MCF 10A (cell line): ENCODE data around the gene TEAD2. TPM values are rescaled to one million over a fixed set of nuclear protein-coding genes. Genes with fewer than 3 reads are reported as not detected.

Experiments
- BruUV-seq: library from RNA; stranded (reverse); fragments of 400-500 nt; replicated peaks from 2 replicates; lab custom pipeline; 2021; lab: Mats Ljungman, UMichigan
- CTCF ChIA-PET: fragments of 300-600 bp; sonication (Branson Sonifier 250); formaldehyde crosslinking; extraction: SDS; loops from one replicate; lab custom pipeline; 2021; ENCODE audit warnings: antibody characterized with exemption, inconsistent platforms; lab: Yijun Ruan, JAX
- POLR2A ChIA-PET: fragments of 300-600, 350-650 bp; sonication (Branson Sonifier 250); formaldehyde crosslinking; extraction: SDS; loops from one replicate; lab custom pipeline; 2020; ENCODE audit warnings: antibody characterized with exemption, inconsistent platforms; lab: Yijun Ruan, JAX
- DNase-seq: peaks from one replicate; pipeline ENCODE4 v3.0.0-alpha.2; 2018; ENCODE audit not compliant: unreplicated experiment
- H3K27ac Mint-ChIP-seq: one replicate; pipeline ENCODE4 v1.8.0; 2022; ENCODE audit warnings: mild to moderate bottlenecking, low read depth, mixed read lengths; ENCODE audit not compliant: unreplicated experiment
- H3K27me3 Mint-ChIP-seq: one replicate; pipeline ENCODE4 v1.8.0; 2022; ENCODE audit warnings: mixed read lengths; ENCODE audit not compliant: insufficient read depth, unreplicated experiment
- H3K36me3 Mint-ChIP-seq: one replicate; pipeline ENCODE4 v1.8.0; 2022; ENCODE audit warnings: mild to moderate bottlenecking, moderate library complexity, mixed read lengths; ENCODE audit not compliant: insufficient read depth, unreplicated experiment
- H3K4me1 Mint-ChIP-seq: one replicate; pipeline ENCODE4 v1.8.0; 2022; ENCODE audit warnings: mixed read lengths; ENCODE audit not compliant: insufficient read depth, unreplicated experiment
- H3K4me3 Mint-ChIP-seq: one replicate; pipeline ENCODE4 v1.8.0; 2022; ENCODE audit warnings: mild to moderate bottlenecking, moderate library complexity, mixed read lengths; ENCODE audit not compliant: unreplicated experiment
- H3K9me3 Mint-ChIP-seq: one replicate; pipeline ENCODE4 v1.8.0; 2022; ENCODE audit warnings: mixed read lengths; ENCODE audit not compliant: unreplicated experiment
- intact Hi-C: fragments of 100-400 bp; cut with micrococcal nuclease; formaldehyde crosslinking; loops from 2 replicates; pipeline ENCODE4 v1.14.1; 2022
- total RNA-seq: library from RNA; stranded (reverse); gene quantifications from 2 replicates; pipeline ENCODE4 v1.2.3, GENCODE V29; 2022
- TF ChIP-seq, protein P1 (sequence below): fragments of 200-600 bp; IDR thresholded peaks from one replicate; pipeline ENCODE4 v1.8.0; 2022; ENCODE audit warnings: antibody characterized with exemption, mild to moderate bottlenecking; ENCODE audit not compliant: unreplicated experiment

Gene TEAD2
- total RNA-seq, 1 experiment from 2014 or later: 3.5 TPM

DNA sequence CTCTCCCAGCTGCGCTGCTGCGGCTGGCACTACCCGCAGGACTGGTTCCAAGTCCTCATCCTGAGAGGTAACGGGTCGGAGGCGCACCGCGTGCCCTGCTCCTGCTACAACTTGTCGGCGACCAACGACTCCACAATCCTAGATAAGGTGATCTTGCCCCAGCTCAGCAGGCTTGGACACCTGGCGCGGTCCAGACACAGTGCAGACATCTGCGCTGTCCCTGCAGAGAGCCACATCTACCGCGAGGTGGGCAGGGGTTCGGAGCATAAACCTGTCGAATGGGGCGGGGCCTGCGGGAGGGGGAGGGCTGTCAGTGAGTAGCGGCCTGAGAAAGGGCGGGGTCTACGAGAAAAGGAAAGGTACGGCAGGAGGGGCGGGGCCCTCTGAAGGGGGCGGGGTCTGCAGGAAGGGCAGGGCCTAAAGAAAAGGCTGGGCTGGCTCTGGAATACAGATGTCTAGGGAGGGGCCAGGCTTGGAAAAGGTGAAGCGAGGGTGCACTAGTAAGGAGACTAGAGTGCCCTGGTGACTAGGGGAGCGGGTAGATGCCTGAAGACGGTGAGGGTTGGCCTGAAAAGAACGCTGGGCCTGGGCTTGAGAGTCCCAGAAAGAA is 23.4 kb downstream of the TEAD2 start:
- peaks cover 6% of the 10 kb centered on the region for H3K4me1 Mint-ChIP-seq
- peak; percentile 52 for DNase-seq
- CTCF ChIA-PET: no interaction called here
- H3K36me3 Mint-ChIP-seq: no peaks in the 10 kb centered on the region
- H3K27ac Mint-ChIP-seq: no peak overlapping the region
- BruUV-seq: no TSS peak
- H3K27me3 Mint-ChIP-seq: no peaks in the 10 kb centered on the region
- POLR2A ChIA-PET: interaction anchor here (0.6 kb wide), 1 partner anchor 180 kb away, joined by 3 read pairs; no protein-coding TSS in a partner anchor
- H3K9me3 Mint-ChIP-seq: no peaks in the 10 kb centered on the region
- peak overlapping the region; percentile 43 for H3K4me3 Mint-ChIP-seq
- TF ChIP-seq, protein P1, sequence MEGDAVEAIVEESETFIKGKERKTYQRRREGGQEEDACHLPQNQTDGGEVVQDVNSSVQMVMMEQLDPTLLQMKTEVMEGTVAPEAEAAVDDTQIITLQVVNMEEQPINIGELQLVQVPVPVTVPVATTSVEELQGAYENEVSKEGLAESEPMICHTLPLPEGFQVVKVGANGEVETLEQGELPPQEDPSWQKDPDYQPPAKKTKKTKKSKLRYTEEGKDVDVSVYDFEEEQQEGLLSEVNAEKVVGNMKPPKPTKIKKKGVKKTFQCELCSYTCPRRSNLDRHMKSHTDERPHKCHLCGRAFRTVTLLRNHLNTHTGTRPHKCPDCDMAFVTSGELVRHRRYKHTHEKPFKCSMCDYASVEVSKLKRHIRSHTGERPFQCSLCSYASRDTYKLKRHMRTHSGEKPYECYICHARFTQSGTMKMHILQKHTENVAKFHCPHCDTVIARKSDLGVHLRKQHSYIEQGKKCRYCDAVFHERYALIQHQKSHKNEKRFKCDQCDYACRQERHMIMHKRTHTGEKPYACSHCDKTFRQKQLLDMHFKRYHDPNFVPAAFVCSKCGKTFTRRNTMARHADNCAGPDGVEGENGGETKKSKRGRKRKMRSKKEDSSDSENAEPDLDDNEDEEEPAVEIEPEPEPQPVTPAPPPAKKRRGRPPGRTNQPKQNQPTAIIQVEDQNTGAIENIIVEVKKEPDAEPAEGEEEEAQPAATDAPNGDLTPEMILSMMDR: no peak
- intact Hi-C loops: no loop called here

DNA sequence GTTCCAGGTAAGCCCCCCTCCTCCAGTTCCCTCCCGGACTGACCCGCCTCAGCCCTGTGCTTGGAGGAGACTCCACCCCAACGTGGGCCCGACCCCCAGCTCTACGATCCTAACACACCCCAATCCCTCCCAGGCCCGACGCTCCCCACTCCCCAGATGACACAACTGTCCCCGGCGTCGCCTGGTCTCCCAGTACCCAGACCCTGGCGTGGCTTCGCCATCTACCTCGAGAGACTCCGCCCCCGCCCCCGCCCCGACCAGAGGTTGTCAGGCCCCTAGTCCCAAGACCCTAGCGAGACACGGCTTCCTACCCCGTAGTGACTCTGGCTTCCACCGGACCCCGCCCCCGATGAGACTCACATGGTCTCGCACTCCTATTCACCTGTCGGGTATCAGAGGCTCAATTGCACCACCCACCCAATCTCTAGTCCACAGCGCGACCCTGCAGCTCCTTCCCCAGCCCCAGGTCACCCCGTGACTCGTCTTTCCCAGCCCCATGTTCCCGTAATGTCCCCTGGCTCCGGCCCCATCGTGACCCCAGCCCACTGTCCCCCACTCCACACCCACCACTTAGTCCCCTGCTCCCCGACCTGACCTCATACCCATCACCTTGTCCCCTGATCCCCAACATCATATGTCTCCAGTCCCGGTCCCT is 24.1 kb downstream of the TEAD2 start:
- Mint-ChIP-seq H3K27me3 (no peaks in the 10 kb centered on the region), H3K4me1 (peaks cover 6% of the 10 kb centered on the region), H3K36me3 (no peaks in the 10 kb centered on the region), H3K4me3 (peak overlapping the region; percentile 43), H3K27ac (no peak overlapping the region), H3K9me3 (no peaks in the 10 kb centered on the region)
- ChIA-PET CTCF (interaction anchor here (0.6 kb wide), 1 partner anchor 94 kb away, joined by 3 read pairs; no protein-coding TSS in a partner anchor), POLR2A (interaction anchor here (0.6 to 0.7 kb wide), 2 partner anchors 25 to 179 kb away, joined by 3 read pairs; partner anchors contain the start of gene DKKL1)
- DNase-seq: no peak
- no TSS peak for BruUV-seq
- TF ChIP-seq, protein P1: no peak
- intact Hi-C loops: no loop called here

DNA sequence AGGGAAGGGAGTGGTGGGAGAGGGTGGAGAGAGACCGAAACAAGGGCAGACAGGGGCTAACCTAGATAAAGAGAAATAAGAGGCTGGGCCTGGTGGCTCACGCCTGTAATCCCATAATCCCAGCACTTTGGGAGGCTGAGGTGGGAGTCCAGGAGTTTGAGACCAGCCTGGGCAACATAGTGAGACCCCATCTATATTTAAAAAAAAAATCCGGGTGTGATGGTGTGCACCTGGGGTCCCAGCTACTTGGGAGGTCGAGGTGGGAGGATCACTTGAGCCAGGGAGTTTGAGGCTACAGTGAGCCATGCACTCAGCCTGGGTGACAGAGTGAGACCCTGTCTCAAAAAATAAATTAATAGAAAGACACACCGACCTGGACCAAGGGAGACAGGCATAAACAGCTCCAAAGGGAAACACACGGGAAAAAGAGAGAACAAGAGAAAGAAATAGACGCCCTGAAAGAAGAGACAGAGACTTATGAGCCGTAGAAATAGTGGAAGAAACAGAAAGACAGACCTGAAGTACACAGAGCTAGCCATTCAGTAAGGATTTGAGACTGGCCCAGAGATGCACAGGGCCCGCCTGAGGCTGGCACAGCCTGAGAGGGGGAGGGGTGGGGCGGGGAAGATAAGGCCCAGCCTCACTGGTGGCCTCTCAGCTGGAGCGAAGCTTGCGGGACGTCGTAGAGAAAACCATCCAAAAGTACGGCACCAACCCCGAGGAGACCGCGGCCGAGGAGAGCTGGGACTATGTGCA is 24.8 kb downstream of the TEAD2 start:
- Mint-ChIP-seq H3K27me3 (no peaks in the 10 kb centered on the region), H3K27ac (no peak overlapping the region), H3K36me3 (no peaks in the 10 kb centered on the region), H3K4me3 (no peak overlapping the region), H3K4me1 (peaks cover 6% of the 10 kb centered on the region), H3K9me3 (no peaks in the 10 kb centered on the region)
- BruUV-seq: no TSS peak
- intact Hi-C loops: no loop called here
- TF ChIP-seq, protein P1: no peak
- ChIA-PET POLR2A (interaction anchor here (0.7 to 0.8 kb wide), 2 partner anchors 26 to 68 kb away, joined by 3 read pairs; partner anchors contain the start of gene DKKL1), CTCF (interaction anchor here (0.6 kb wide), 2 partner anchors 93 to 1585 kb away, joined by 3 read pairs; no protein-coding TSS in a partner anchor)
- no peak for DNase-seq
